A549 treated with CORT108297 at 1 μM for 4 hours (cell line): ENCODE measurements around the gene PTPN14. TPM values are rescaled to one million over a fixed set of nuclear protein-coding genes. Genes with fewer than 3 reads are reported as not detected.

ENCODE experiments used
- total RNA-seq: library from RNA; stranded (reverse); fragments of 200-300 nt; extraction: Qiagen RNA extraction; gene quantifications from 5 replicates; pipeline ENCODE4 v1.2.3, GENCODE V29; 2022

PTPN14 gene
- 8.0 to 11.6 TPM (median 9.8 TPM) in 5 replicates for total RNA-seq

DNA sequence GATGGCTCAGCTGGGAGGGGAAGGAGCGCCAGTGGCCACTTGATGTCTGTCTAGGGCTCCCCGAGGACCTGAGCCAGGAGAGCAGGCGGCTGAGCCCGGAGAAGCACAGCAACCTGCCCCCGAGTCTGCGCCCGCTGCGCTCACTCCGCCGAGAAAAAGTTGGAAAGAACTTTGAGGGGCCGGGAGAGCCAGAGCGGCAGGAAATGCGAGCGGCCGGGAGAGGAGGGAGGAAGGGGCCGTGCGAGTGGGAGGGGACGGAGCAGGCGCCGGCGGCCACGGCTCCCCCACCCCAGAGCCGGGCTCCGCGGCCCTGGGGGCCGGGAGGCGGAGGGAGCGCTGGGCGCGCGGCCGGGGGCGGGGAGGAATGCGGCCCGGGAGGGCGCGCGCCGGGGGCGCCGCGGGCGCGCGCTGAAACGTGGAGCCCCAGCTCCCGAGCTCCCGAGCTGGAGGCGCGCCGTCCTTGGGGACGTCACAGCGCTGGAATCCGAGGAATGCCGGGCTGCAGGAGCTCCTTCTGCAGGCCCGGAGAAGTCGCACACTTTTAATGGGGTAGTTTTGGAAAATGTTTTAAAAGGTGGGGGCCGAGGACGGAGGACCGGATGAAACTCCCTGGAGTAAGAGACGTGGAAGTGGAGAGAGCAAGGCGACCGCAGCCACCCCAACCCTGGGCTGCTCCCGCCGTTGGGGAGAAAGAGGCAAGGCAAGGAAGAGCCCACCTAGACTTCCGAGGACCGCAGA lies at the start of gene PTPN14:
TSS of gene PTPN14 (minus strand) at position 167 of the 738 bp plus-strand sequence. CDS start 86,799 bp downstream, outside the sequence.

Other genes with a start within 250 kb of the PTPN14 start
- 60.4 to 119 TPM (median 73.5 TPM) in 5 replicates for gene CENPF, start 51.6 kb upstream of the PTPN14 start, total RNA-seq